Brain microvascular endothelial cell (primary cell): ENCODE results near the gene AMZ1.

ENCODE experiments used
- DNase-seq: peaks from one replicate; pipeline ENCODE4 v3.0.0-alpha.2; 2020
- H3K27ac ChIP-seq: fragments of 250-450 bp; sonication (Bioruptor Pico); 2 replicates; pipeline ENCODE4 v1.5.1; 2020; ENCODE audit warnings: mild to moderate bottlenecking, moderate library complexity
- H3K27me3 ChIP-seq: fragments of 250-450 bp; sonication (Bioruptor Pico); replicated peaks from 2 replicates; pipeline ENCODE4 v1.5.1; 2020; ENCODE audit warnings: mild to moderate bottlenecking
- H3K36me3 ChIP-seq: fragments of 250-450 bp; sonication (Bioruptor Pico); replicated peaks from 2 replicates; pipeline ENCODE4 v1.5.1; 2020; ENCODE audit warnings: mild to moderate bottlenecking
- H3K4me3 ChIP-seq: 2 replicates; pipeline ENCODE4 v1.5.1; 2011; ENCODE audit warnings: low read depth, mild to moderate bottlenecking, control low read depth, low read length, moderate library complexity
- CTCF ChIP-seq: IDR thresholded peaks from 2 replicates; pipeline ENCODE4 v1.5.1; 2011; ENCODE audit warnings: low read depth, mild to moderate bottlenecking, moderate library complexity, low read length, control low read depth, inconsistent platforms; ENCODE audit errors: missing control alignments
- in situ Hi-C: cut with HindIII; loops from 2 replicates; pipeline ENCODE4 v1.10.0; 2017; ENCODE audit warnings: low sequenced_read_pairs, low pct_ligation_motif_present

The AMZ1 gene

GRCh38 chr7:2758673-2759616 lies 70.9 kb downstream of the AMZ1 start:
- peak overlapping the region; percentile 12 for H3K4me3 ChIP-seq
- H3K27me3 ChIP-seq: no peaks in the 10 kb centered on the region
- H3K36me3 ChIP-seq: no peaks in the 10 kb centered on the region
- H3K27ac ChIP-seq: peak overlapping the region; percentile 97
- in situ Hi-C loops: no loop called here
- DNase-seq: no peak
- no peak for TF ChIP-seq CTCF

GRCh38 chr7:2759736-2760097 lies 71.7 kb downstream of the AMZ1 start:
- no peak overlapping the region for H3K27ac ChIP-seq
- in situ Hi-C loops: no loop called here
- no peak for TF ChIP-seq CTCF
- no peaks in the 10 kb centered on the region for H3K27me3 ChIP-seq
- no peaks in the 10 kb centered on the region for H3K36me3 ChIP-seq
- no peak overlapping the region for H3K4me3 ChIP-seq
- DNase-seq: no peak

- in situ Hi-C loops: no loop called here
- DNase-seq: peak; percentile 53
- H3K4me3 ChIP-seq: no peak overlapping the region
- peak; percentile 67 for TF ChIP-seq CTCF
- peak overlapping the region; percentile 10 for H3K27ac ChIP-seq
- no peaks in the 10 kb centered on the region for H3K27me3 ChIP-seq
- no peaks in the 10 kb centered on the region for H3K36me3 ChIP-seq
These were observed 72.3 kb downstream of the AMZ1 start for GRCh38 chr7:2760098-2760889.

GRCh38 chr7:2761131-2761624 lies 73.2 kb downstream of the AMZ1 start:
- DNase-seq: no peak

More at GRCh38 chr7:2761131-2761624, 73.2 kb downstream of the AMZ1 start:
- TF ChIP-seq CTCF: no peak
- Histone ChIP-seq H3K27ac (no peak overlapping the region), H3K36me3 (no peaks in the 10 kb centered on the region), H3K4me3 (no peak overlapping the region), H3K27me3 (no peaks in the 10 kb centered on the region)
- in situ Hi-C loops: no loop called here
